NCI-H460 (cell line): ENCODE data around the gene MLST8. TPM values are rescaled to one million over a fixed set of nuclear protein-coding genes. Genes with fewer than 3 reads are reported as not detected.
"Not testable (repeated sequence)": the region's sequence is repeated elsewhere in the genome, so short reads cannot be mapped to it uniquely, and the experiment has no call there.

Experiments used
- DNase-seq: peaks from one replicate; pipeline ENCODE4 v3.0.0-alpha.2; 2016; ENCODE audit warnings: low read depth; ENCODE audit errors: extremely low read depth
- total RNA-seq: library from RNA; depleted of rRNA; stranded (reverse); fragments of >200 nt; shearing (Covaris generic); gene quantifications from 2 replicates; pipeline ENCODE4 v1.2.3, GENCODE V29; 2014

Gene MLST8
- total RNA-seq, 1 experiment from 2014 or later: 58.7 TPM

- no peak for DNase-seq
Measured at GRCh38 chr16:2189252-2189893, 15.9 kb upstream of the MLST8 start.

- DNase-seq: no peak
Measured at GRCh38 chr16:2190002-2190658, 15.1 kb upstream of the MLST8 start.

GRCh38 chr16:2190659-2191445, 14.4 kb upstream of the MLST8 start:
- no peak for DNase-seq

GRCh38 chr16:2191446-2191706, 13.9 kb upstream of the MLST8 start:
- DNase-seq: no peak

DNA sequence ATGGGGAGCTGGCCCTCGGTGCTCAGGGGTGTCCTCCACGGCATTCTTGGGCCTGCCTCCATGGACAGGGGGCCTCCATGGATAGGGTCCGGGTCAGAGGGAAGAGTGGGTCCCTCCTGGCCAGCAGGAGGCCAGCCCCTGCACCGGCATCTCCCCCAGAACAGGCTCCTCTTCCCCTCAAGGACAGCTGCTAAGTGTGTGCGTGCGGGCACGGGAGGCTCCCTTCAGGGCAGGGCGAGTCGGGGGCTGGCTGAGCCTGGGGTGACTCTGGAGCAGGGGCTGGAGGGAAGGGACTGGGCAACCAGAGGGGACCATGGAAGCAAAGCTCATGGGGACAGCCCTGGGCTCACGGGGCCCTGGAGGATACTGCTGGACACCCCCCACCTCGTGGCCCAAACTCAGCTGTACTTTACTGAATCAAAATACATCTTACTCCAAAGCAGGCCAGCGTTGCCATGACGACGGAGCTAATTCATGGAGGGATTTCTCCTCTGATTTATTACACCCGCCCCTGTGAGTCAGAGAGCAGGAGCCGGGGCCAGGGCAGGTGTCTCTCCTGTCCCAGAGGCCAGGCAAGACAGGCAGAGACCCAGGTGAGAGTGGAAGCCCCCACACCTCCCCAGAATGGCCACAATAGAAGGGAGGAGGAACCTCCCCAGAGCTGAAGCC, 11.0 kb upstream of the MLST8 start:
- DNase-seq: no peak

GRCh38 chr16:2194852-2195321, 10.4 kb upstream of the MLST8 start:
- peak; percentile 59 for DNase-seq

DNA sequence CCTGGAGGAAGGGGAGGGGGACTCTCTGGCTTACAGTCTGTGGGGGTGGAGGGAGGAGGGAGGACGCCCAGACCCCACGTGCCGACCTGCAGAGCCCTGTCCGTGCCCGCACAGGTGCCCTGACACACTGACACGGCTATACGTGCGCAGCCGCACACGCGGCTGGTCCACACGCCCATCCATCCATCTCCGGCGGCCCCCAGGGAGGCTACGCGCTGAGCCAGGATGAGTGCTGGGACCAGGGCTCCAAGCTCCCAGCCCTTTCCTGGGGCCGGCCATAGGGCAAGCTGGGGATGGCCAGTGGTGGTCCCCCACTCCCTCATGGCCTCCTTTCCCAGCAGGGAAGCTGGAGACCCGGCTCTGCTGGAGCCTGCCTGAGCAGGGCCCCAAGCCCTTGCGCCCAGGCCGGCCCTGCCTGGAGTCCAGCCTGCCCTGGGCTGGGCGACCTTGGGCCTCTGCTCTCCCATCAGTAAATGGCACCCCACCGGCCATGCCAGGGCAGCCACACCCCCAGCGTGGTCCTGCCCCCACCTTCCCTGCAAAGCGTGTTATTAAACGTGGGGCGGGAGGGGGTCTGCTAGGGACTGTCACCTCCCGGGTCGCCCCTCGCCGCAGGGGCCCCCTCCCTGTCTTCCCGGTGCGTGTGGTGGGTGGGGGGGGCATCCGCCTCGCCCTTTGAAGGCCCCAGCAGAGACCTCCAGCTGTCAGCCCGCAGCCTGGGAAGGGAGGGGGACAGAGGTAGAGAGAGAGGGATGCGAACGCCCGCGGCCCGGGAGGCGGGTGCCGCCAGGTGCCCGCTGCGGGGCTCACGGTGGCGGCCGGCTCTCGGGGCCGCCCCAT, 9.7 kb upstream of the MLST8 start:
- DNase-seq: no peak

GRCh38 chr16:2196162-2196980, 8.9 kb upstream of the MLST8 start, which contains the start of gene CASKIN1:
TSS of gene CASKIN1 (minus strand) at chr16:2196605. CDS start at chr16:2196432, 173 bp downstream.
- no peak for DNase-seq

- no peak for DNase-seq
Measured at GRCh38 chr16:2196981-2197511, 8.2 kb upstream of the MLST8 start.

DNA sequence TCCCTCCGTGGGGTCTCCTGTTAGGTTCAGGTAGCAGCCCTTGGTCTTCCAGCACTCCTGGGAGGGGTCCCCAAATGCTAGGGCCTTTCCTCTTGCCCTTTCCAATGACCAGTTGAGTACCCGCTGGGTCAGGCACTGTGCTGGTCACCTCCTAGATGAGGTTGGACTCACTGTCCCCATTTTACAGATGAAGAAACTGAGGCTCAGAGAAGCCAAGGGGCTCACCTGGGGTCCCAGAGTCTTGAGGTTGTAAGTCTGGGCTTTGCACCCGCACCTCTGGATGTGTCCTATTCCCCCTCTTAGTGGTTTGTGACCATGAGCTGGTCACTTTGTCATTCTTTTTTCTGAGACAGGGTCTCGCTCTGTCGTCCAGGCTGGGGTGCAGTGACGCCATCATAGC, 7.5 kb upstream of the MLST8 start:
- DNase-seq: no peak

GRCh38 chr16:2198283-2198682, 7.0 kb upstream of the MLST8 start:
- no peak for DNase-seq

DNA sequence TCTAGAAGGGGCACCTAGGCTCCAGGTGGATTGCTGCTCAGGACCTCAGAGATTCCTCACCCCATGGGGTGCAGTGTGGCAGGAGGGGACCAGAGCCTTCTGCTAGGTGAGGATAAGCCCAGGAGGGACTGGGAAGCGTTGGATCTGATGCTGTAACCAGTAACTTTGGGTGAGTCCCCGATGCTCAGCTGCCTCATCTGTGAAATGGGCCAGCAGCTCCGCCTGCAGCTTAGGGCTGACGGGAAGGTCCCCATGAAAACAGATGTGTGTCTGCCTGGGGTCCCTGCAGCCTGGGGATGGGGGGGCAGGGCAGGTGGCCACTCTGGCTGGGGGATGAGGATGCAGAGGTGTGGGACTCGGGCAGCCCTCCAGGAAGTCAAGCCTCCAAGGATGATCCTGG, 6.2 kb upstream of the MLST8 start:
- DNase-seq: no peak

DNA sequence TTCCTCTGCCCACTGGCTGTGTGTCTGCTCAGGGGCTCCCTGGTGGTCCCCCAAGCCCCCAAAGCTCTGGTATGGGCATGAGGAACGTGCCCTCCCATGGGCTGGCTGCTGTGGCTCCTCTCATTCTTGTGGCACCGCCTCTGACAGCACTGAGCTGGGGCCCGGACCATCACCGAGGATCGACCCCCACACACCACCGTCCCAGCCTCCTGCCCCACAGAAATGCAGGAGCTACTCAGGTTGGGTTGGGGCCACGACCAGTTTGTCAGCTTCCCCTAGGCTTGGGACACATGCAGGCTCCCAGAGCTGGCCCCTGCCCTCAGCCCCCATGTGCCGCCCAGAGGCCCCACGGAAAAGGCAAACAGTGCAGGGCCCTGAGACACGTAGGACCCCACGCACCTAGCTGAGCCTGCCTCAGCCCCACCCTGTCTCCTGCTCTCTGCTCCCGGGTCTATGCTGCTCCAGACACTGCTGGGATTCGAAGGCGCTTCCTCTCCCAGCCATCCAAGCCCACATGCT, 5.6 kb upstream of the MLST8 start:
- DNase-seq: no peak

DNA sequence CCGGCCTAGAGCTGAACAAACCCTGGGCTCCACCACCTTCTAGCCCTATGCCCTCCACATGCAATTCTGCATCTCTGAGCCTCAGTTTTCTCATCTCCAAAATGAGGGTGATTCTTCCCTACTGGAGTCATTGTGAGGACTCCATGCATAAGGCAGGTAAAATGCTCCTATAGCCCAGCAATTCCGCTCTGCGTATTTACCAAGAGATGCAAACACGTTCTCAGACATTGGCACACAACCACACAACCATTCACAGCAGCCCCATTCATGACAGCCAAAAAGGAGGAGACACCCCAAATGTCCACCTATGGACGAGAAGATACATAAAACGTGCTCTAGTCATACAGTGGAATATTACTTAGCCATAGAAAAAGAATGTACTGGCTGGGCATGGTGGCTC, 4.9 kb upstream of the MLST8 start:
- DNase-seq: no peak

DNA sequence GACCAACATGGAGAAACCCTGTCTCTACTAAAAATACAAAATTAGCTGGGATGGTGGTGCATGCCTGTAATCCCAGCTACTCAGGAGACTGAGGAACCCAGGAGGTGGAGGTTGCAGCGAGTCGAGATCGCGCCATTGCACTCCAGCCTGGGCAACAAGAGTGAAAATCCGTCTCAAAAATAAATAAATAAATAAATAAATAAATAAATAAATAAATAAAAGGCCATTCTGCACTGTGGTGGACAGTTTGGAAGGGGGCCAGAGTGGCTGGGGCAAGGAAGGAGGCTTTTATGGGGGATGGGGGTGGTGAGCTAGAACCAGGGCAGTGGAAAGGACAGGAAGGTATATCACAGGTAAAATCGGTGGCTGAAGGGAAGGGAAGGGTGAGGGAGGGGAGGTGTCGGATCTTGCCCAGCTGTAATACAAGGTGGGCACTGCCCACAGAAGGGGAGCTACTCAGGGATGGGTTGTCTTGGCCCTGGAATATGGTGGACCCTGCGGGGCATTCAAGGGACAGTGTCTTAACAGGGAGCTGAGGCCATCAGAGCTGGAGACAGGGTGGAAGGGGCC, 2.0 kb upstream of the MLST8 start:
- not testable (repeated sequence) for DNase-seq

GRCh38 chr16:2204416-2205103, 694 bp upstream of the MLST8 start:
- no peak for DNase-seq

- no peak for DNase-seq
Measured at GRCh38 chr16:2205967-2206313, 686 bp downstream of the MLST8 start.

GRCh38 chr16:2206420-2206779, 1.1 kb downstream of the MLST8 start:
- DNase-seq: no peak
